ENCODE measurements around the gene ATXN1.

ATXN1 gene

GRCh38 chr6:16782278-16782677 lies 21.0 kb upstream of the ATXN1 start:
- no peak for TF ChIP-seq CTCF (IDR thresholded peaks at IDR 0.05; ENCODE audit: borderline replicate concordance, insufficient read depth, low read depth, low read length)
- H3K4me3 ChIP-seq (ENCODE audit: low read depth, low read length), result no peak overlapping the region

GRCh38 chr6:16781348-16782169 lies 20.3 kb upstream of the ATXN1 start:
- TF ChIP-seq CTCF (IDR thresholded peaks at IDR 0.05; ENCODE audit: borderline replicate concordance, insufficient read depth, low read depth, low read length), result no peak

GRCh38 chr6:16778521-16778920 lies 17.3 kb upstream of the ATXN1 start:
- TF ChIP-seq CTCF (IDR thresholded peaks at IDR 0.05; ENCODE audit: borderline replicate concordance, insufficient read depth, low read depth, low read length), result no peak
- H3K4me3 ChIP-seq (ENCODE audit: low read depth, low read length), result no peak overlapping the region

More at GRCh38 chr6:16781348-16782169, 20.3 kb upstream of the ATXN1 start:
- H3K4me3 ChIP-seq (ENCODE audit: low read depth, low read length), result no peak overlapping the region

- H3K4me3 ChIP-seq (ENCODE audit: low read depth, low read length), result no peak overlapping the region
- TF ChIP-seq CTCF (IDR thresholded peaks at IDR 0.05; ENCODE audit: borderline replicate concordance, insufficient read depth, low read depth, low read length), result no peak
These were observed 16.5 kb upstream of the ATXN1 start for GRCh38 chr6:16777794-16778193.

- no peak overlapping the region for H3K4me3 ChIP-seq (ENCODE audit: low read depth, low read length)
- no peak for TF ChIP-seq CTCF (IDR thresholded peaks at IDR 0.05; ENCODE audit: borderline replicate concordance, insufficient read depth, low read depth, low read length)
These were observed 15.2 kb upstream of the ATXN1 start for GRCh38 chr6:16776394-16777017.

GRCh38 chr6:16774437-16774836 lies 13.2 kb upstream of the ATXN1 start:
- TF ChIP-seq CTCF (IDR thresholded peaks at IDR 0.05; ENCODE audit: borderline replicate concordance, insufficient read depth, low read depth, low read length), result no peak
- H3K4me3 ChIP-seq (ENCODE audit: low read depth, low read length), result no peak overlapping the region

- TF ChIP-seq CTCF (IDR thresholded peaks at IDR 0.05; ENCODE audit: borderline replicate concordance, insufficient read depth, low read depth, low read length), result no peak
- no peak overlapping the region for H3K4me3 ChIP-seq (ENCODE audit: low read depth, low read length)
These were observed 12.1 kb upstream of the ATXN1 start for GRCh38 chr6:16773362-16773761.

All from GM12875 (cell line).